GM12891 (cell line): ENCODE measurements around the gene SURF6.

Experiments used
- POLR2A ChIP-seq: IDR thresholded peaks from 2 replicates; pipeline ENCODE4 v1.6.1; 2011; ENCODE audit warnings: low read depth, low read length, control low read depth
- POLR2AphosphoS5 ChIP-seq: IDR thresholded peaks from 2 replicates; pipeline ENCODE4 v1.6.1; 2011; ENCODE audit warnings: low read depth, low read length, control low read depth
- POU2F2 ChIP-seq: IDR thresholded peaks from 2 replicates; pipeline ENCODE4 v1.6.1; 2011; ENCODE audit warnings: low read depth, mild to moderate bottlenecking, control low read depth, low read length, moderate library complexity
- TAF1 ChIP-seq: IDR thresholded peaks from 2 replicates; pipeline ENCODE4 v1.6.1; 2011; ENCODE audit warnings: low read depth, low read length, control low read depth

DNA sequence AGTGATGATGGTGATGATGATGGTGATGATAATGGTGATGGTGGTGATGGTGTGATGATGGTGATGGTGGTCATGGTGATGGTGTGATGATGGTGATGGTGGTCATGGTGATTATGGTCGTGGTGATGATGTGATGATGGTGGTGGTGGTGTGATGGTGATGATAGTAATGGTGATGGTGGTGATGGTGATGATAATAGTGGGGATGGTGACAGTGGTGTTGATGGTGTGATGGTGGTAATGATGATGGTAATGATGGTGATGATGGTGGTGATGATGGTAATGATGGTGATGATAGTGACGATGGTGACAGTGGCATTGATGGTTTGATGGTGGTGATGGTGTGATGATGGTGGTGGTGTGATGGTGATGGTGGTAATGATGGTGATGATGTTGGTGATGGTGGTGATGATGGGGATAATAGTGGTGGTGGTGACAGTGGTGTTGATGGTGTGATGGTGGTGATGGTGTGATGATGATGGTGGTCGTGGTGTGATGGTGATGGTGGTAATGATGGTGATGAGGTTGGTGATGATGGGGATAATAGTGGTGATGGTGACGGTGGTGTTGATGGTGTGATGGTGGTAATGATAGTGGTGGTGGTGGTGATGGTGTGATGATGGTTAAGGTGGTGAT is 46.6 kb upstream of the SURF6 start:
- TF ChIP-seq POLR2AphosphoS5 (no peak), POLR2A (no peak), TAF1 (no peak), POU2F2 (no peak)
